HG03045 (cell line): ENCODE measurements around the gene PRSS27.

Experiments used
- ATAC-seq: cut with Tn5 transposase; IDR thresholded peaks from one replicate; pipeline ENCODE4 v1.9.1; 2021; ENCODE audit warnings: mild to moderate bottlenecking, moderate library complexity; ENCODE audit not compliant: unreplicated experiment

The PRSS27 gene

GRCh38 chr16:2720064-2720457 is at the start of gene PRSS27:
PRSS27 (minus strand) TSS chr16:2720224; CDS start chr16:2720160, 64 bp downstream.
- ATAC-seq, result no peak

GRCh38 chr16:2769675-2770056 is 49.6 kb upstream of the PRSS27 start:
- no peak for ATAC-seq

- ATAC-seq, result no peak
Observed at GRCh38 chr16:2769100-2769529, 49.1 kb upstream of the PRSS27 start.

- no peak for ATAC-seq
Observed at GRCh38 chr16:2768403-2769089, 48.5 kb upstream of the PRSS27 start.

- ATAC-seq, result no peak
Observed at GRCh38 chr16:2767891-2768290, 47.9 kb upstream of the PRSS27 start.

- ATAC-seq, result no peak
Observed at GRCh38 chr16:2767140-2767731, 47.2 kb upstream of the PRSS27 start.

GRCh38 chr16:2766430-2767139 is 46.6 kb upstream of the PRSS27 start:
- ATAC-seq, result no peak

- no peak for ATAC-seq
Observed at GRCh38 chr16:2765462-2766404, 45.7 kb upstream of the PRSS27 start.

GRCh38 chr16:2764718-2765117 is 44.7 kb upstream of the PRSS27 start:
- ATAC-seq, result no peak

GRCh38 chr16:2763173-2763572 is 43.1 kb upstream of the PRSS27 start:
- ATAC-seq, result no peak

GRCh38 chr16:2762711-2763110 is 42.7 kb upstream of the PRSS27 start:
- ATAC-seq, result no peak

GRCh38 chr16:2761886-2762583 is 42.0 kb upstream of the PRSS27 start:
- ATAC-seq, result no peak

GRCh38 chr16:2761472-2761871 is 41.4 kb upstream of the PRSS27 start:
- ATAC-seq, result no peak

GRCh38 chr16:2757344-2757743 is 37.3 kb upstream of the PRSS27 start:
- ATAC-seq, result no peak

GRCh38 chr16:2756288-2757015 is 36.4 kb upstream of the PRSS27 start:
- no peak for ATAC-seq

- ATAC-seq, result no peak
Observed at GRCh38 chr16:2755158-2755557, 35.1 kb upstream of the PRSS27 start.

GRCh38 chr16:2753733-2754020 is 33.7 kb upstream of the PRSS27 start:
- ATAC-seq, result no peak

GRCh38 chr16:2752850-2753732 is 33.1 kb upstream of the PRSS27 start:
- no peak for ATAC-seq
